ENCODE measurements around the gene KIF4B. TPM values are rescaled to one million over a fixed set of nuclear protein-coding genes. Genes with fewer than 3 reads are reported as not detected.

The KIF4B gene
- polyA plus RNA-seq, 1 donor from 2014 or later, result not detected

GRCh38 chr5:155021842-155022241 lies 8.3 kb downstream of the KIF4B start:
- TF ChIP-seq RAD21 (conservative IDR thresholded peaks at IDR 0.05) (no peak), EZH2 (IDR thresholded peaks at IDR 0.05; ENCODE audit: borderline replicate concordance, insufficient read depth, low read length, poor library complexity, severe bottlenecking) (no peak), POLR2AphosphoS5 (IDR thresholded peaks at IDR 0.05) (no peak)
- TF ChIP-seq, protein P1, sequence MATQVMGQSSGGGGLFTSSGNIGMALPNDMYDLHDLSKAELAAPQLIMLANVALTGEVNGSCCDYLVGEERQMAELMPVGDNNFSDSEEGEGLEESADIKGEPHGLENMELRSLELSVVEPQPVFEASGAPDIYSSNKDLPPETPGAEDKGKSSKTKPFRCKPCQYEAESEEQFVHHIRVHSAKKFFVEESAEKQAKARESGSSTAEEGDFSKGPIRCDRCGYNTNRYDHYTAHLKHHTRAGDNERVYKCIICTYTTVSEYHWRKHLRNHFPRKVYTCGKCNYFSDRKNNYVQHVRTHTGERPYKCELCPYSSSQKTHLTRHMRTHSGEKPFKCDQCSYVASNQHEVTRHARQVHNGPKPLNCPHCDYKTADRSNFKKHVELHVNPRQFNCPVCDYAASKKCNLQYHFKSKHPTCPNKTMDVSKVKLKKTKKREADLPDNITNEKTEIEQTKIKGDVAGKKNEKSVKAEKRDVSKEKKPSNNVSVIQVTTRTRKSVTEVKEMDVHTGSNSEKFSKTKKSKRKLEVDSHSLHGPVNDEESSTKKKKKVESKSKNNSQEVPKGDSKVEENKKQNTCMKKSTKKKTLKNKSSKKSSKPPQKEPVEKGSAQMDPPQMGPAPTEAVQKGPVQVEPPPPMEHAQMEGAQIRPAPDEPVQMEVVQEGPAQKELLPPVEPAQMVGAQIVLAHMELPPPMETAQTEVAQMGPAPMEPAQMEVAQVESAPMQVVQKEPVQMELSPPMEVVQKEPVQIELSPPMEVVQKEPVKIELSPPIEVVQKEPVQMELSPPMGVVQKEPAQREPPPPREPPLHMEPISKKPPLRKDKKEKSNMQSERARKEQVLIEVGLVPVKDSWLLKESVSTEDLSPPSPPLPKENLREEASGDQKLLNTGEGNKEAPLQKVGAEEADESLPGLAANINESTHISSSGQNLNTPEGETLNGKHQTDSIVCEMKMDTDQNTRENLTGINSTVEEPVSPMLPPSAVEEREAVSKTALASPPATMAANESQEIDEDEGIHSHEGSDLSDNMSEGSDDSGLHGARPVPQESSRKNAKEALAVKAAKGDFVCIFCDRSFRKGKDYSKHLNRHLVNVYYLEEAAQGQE (IDR thresholded peaks at IDR 0.05; ENCODE audit: borderline replicate concordance), result no peak
- no peak overlapping the region for H3K27ac ChIP-seq (ENCODE audit: low read length)
- no peaks in the 10 kb centered on the region for H4K20me1 ChIP-seq (ENCODE audit: insufficient read depth)
- H3K27me3 ChIP-seq (ENCODE audit: insufficient read depth, low read depth, low read length), result no peaks in the 10 kb centered on the region
- no peak overlapping the region for H3K9ac ChIP-seq (ENCODE audit: low read length)
- no peaks in the 10 kb centered on the region for H3K9me2 ChIP-seq (ENCODE audit: insufficient read depth, low read length)
- H2AFZ ChIP-seq (ENCODE audit: low read depth, low read length), result no peak overlapping the region
- H3F3A ChIP-seq (ENCODE audit: insufficient read depth, low read length, poor library complexity, severe bottlenecking), result no peaks in the 10 kb centered on the region
- no peak overlapping the region for H3K4me2 ChIP-seq (ENCODE audit: low read length)
- H3K36me3 ChIP-seq (ENCODE audit: insufficient read depth, low read length), result no peaks in the 10 kb centered on the region
- H3K79me2 ChIP-seq (replicated peaks; ENCODE audit: insufficient read depth, low read length), result no peaks in the 10 kb centered on the region
- H3K4me3 ChIP-seq (ENCODE audit: low read length), result no peak overlapping the region
- H3K9me3 ChIP-seq (ENCODE audit: low read length), result no peaks in the 10 kb centered on the region

DNA sequence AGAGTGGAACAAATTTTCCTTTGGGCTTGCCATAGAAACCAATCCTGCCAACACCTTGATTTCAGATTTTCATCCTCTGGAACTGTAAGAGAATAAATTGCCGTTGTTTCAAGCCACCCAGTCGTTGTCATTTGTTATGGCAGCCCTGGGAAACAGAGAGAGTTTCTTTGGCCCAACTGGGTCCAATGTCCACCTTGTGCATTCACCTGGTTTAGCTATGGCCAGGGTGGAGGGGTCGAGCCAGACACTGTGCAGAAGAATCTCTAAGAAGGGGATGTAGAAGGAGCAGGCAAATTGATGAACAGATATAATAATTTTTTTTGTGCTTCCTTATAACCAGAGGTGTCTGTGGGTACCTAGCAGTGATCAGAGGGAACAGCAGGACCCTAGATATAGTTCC lies 9.8 kb downstream of the KIF4B start:
- no peaks in the 10 kb centered on the region for H3K27me3 ChIP-seq (ENCODE audit: insufficient read depth, low read depth, low read length)
- H2AFZ ChIP-seq (ENCODE audit: low read depth, low read length), result no peak overlapping the region
- H3K9me3 ChIP-seq (ENCODE audit: low read length), result peaks cover 7% of the 10 kb centered on the region
- no peaks in the 10 kb centered on the region for H3K79me2 ChIP-seq (replicated peaks; ENCODE audit: insufficient read depth, low read length)
- H3K27ac ChIP-seq (ENCODE audit: low read length), result no peak overlapping the region
- no peak overlapping the region for H3K4me3 ChIP-seq (ENCODE audit: low read length)
- H3K9ac ChIP-seq (ENCODE audit: low read length), result no peak overlapping the region
- no peaks in the 10 kb centered on the region for H3F3A ChIP-seq (ENCODE audit: insufficient read depth, low read length, poor library complexity, severe bottlenecking)
- H3K9me2 ChIP-seq (ENCODE audit: insufficient read depth, low read length), result no peaks in the 10 kb centered on the region
- no peaks in the 10 kb centered on the region for H3K36me3 ChIP-seq (ENCODE audit: insufficient read depth, low read length)
- H3K4me2 ChIP-seq (ENCODE audit: low read length), result no peak overlapping the region
- H4K20me1 ChIP-seq (ENCODE audit: insufficient read depth), result no peaks in the 10 kb centered on the region
- TF ChIP-seq POLR2AphosphoS5 (IDR thresholded peaks at IDR 0.05) (no peak), EZH2 (IDR thresholded peaks at IDR 0.05; ENCODE audit: borderline replicate concordance, insufficient read depth, low read length, poor library complexity, severe bottlenecking) (no peak), CTCF (IDR thresholded peaks at IDR 0.05; ENCODE audit: poor library complexity, severe bottlenecking) (no peak), EP300 (conservative IDR thresholded peaks at IDR 0.05; ENCODE audit: poor library complexity, severe bottlenecking) (no peak), MXI1 (conservative IDR thresholded peaks at IDR 0.05; ENCODE audit: poor library complexity, severe bottlenecking) (no peak), RAD21 (conservative IDR thresholded peaks at IDR 0.05) (no peak), SMC3 (conservative IDR thresholded peaks at IDR 0.05; ENCODE audit: poor library complexity) (no peak), TAF1 (IDR thresholded peaks at IDR 0.05; ENCODE audit: low read depth) (no peak)
- TF ChIP-seq, protein P1 (IDR thresholded peaks at IDR 0.05; ENCODE audit: borderline replicate concordance), result no peak
